Epithelial cell of proximal tubule (primary cell): ENCODE data around the gene ZFP69. TPM values are rescaled to one million over a fixed set of nuclear protein-coding genes. Genes with fewer than 3 reads are reported as not detected.
A peak's percentile ranks its signal among the peaks of the same experiment; 100 is the strongest.
"Not testable (repeated sequence)": the region's sequence is repeated elsewhere in the genome, so short reads cannot be mapped to it uniquely, and the experiment has no call there.

Experiments
- DNase-seq: peaks from one replicate; pipeline ENCODE4 v3.0.0-alpha.2; 2011; ENCODE audit warnings: low read depth
- H3K4me3 ChIP-seq: 2 replicates; pipeline ENCODE4 v1.5.1; 2011; ENCODE audit warnings: low read depth, mild to moderate bottlenecking, low read length
- CTCF ChIP-seq: conservative IDR thresholded peaks from 2 replicates; pipeline ENCODE4 v1.5.1; 2012; ENCODE audit warnings: low read depth, mild to moderate bottlenecking, low read length
- total RNA-seq: library from RNA; depleted of rRNA; stranded (reverse); fragments of >200 nt; gene quantifications from 2 replicates; pipeline ENCODE4 v1.2.3, GENCODE V29; 2015

Gene ZFP69
- total RNA-seq, 1 donor from 2014 or later: 0.58 TPM

DNA sequence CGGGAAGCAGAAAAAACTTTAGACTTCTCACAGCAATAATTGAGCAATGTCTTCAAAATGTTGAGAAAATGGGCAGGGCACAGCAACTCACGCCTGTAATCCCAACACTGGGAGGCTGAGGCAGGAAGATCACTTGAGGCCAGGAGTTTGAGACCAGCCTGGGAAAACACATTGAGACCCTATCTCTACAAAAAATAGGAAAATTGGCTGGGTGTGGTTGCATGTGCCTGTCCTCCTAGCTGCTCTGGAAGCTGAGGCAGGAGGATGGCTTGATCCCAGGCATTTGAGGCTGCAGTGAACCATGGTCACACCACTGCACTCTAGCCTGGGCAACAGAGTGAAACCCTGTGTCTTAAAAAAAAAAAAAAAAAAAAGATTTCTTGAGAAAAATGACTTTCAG is 7.8 kb upstream of the ZFP69 start:
- no peak for TF ChIP-seq CTCF
- no peak overlapping the region for H3K4me3 ChIP-seq
- no peak for DNase-seq

- no peak for TF ChIP-seq CTCF
- DNase-seq: no peak
- H3K4me3 ChIP-seq: no peak overlapping the region
These were observed 1.8 kb upstream of the ZFP69 start for GRCh38 chr1:40475268-40475667.

DNA sequence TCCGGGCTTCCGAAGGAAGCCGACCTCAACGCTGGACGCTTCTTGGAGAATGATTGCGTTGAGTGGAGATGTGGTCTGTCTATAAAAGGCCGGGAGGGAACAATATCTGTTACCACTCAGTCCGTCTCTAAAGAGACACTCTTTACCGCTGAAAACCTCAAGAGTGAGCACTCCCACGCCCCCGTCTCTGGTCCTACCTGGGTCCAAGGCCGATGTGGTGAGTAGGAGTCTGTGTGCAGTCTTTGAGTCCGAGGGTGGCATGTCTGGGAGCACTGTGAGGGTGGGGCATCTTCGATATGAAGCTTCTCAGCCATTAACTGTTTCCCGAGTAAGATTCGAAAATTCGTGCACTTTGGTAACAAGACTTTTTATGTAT is 576 bp downstream of the ZFP69 start:
- DNase-seq: no peak
- peak; percentile 0 for TF ChIP-seq CTCF
- peak overlapping the region; percentile 80 for H3K4me3 ChIP-seq

GRCh38 chr1:40478276-40478675 is 1.2 kb downstream of the ZFP69 start:
- H3K4me3 ChIP-seq: peak overlapping the region; percentile 80
- no peak for TF ChIP-seq CTCF
- no peak for DNase-seq

DNA sequence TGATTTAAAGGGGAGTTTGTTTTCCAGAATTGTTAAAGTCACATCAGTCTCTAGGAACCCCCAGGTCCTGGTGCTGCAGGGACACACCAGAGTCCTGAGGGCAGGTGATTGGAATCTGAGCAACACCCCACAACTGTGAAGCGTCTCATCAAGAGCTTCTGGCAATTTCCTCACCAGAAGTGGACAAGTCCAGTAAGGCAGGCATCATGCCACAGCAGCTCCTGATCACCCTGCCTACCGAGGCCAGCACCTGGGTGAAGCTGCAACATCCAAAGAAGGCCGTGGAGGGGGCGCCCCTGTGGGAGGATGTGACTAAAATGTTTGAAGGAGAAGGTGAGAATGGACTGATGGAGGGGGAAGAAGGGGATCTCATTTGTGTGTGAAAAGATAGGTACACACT is 2.1 kb downstream of the ZFP69 start:
- TF ChIP-seq CTCF: no peak
- H3K4me3 ChIP-seq: no peak overlapping the region
- no peak for DNase-seq

GRCh38 chr1:40495315-40495903 is 18.3 kb downstream of the ZFP69 start:
- TF ChIP-seq CTCF: no peak
- no peak overlapping the region for H3K4me3 ChIP-seq
- DNase-seq: no peak

DNA sequence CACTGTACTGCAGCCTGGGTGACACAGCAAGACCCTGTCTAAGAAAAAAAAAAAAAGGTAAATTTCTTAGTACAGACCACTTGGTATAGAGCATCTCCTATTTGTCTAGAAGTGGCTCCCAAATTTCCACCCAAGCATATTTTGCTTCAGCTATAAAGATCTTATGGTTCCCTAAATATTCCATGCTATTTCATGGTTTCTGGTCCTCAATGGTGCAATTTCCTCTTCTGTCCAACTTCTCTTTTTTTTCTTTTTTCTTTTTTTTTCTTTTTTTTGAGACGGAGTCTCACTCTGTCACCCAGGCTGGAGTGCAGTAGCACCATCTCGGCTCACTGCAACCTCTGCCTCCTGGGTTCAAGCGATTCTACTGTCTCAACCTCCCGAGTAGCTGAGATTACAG is 25.6 kb downstream of the ZFP69 start:
- H3K4me3 ChIP-seq, DNase-seq: not testable (repeated sequence)
